Testis (tissue), 2 donors: ENCODE data around the gene CLEC10A.

ENCODE experiments used
- POLR2A ChIP-seq: fragments of 450-650 bp; IDR thresholded peaks from one replicate; pipeline ENCODE4 v1.6.1; 2017; ENCODE audit warnings: antibody characterized with exemption, mild to moderate bottlenecking, moderate library complexity
- TF ChIP-seq, protein P1 (sequence below), 3 experiments: fragments of 450-650 bp in 2 of 3; fragments of 200-600 bp in 1 of 3; sonication (generic) in 1 of 3; IDR thresholded peaks; one replicate each; pipeline ENCODE4 v1.5.1; 2016 to 2019; ENCODE audit warnings: antibody characterized with exemption in 3 of 3, mild to moderate bottlenecking in 2 of 3, moderate library complexity in 1 of 3

DNA sequence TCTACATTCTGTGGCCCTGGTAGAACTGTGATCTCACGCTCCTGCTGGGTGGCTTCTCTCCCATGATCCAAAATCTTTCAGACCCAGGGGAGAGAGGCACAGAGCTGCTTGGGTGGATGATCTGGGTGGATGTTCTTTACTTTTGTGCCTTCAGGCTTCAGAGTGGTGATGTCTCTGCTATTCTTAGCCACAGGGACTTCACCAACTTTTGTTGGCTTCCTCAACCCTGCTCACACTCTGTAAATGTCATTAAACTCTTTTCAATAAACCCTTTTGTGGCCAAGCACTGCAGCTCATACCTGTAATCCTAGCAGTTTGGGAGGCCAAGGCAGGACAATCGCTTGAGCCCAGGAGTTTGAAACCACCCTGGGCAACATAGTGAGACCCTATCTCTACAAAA is 7.6 kb downstream of the CLEC10A start:
- TF ChIP-seq, protein P1, sequence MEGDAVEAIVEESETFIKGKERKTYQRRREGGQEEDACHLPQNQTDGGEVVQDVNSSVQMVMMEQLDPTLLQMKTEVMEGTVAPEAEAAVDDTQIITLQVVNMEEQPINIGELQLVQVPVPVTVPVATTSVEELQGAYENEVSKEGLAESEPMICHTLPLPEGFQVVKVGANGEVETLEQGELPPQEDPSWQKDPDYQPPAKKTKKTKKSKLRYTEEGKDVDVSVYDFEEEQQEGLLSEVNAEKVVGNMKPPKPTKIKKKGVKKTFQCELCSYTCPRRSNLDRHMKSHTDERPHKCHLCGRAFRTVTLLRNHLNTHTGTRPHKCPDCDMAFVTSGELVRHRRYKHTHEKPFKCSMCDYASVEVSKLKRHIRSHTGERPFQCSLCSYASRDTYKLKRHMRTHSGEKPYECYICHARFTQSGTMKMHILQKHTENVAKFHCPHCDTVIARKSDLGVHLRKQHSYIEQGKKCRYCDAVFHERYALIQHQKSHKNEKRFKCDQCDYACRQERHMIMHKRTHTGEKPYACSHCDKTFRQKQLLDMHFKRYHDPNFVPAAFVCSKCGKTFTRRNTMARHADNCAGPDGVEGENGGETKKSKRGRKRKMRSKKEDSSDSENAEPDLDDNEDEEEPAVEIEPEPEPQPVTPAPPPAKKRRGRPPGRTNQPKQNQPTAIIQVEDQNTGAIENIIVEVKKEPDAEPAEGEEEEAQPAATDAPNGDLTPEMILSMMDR (IDR thresholded peaks at IDR 0.05), result no peak
- no peak for TF ChIP-seq POLR2A
